GM10847 (cell line): ENCODE results near the gene TRMT11.

Experiments used
- POLR2A ChIP-seq: IDR thresholded peaks from 2 replicates; pipeline ENCODE4 v1.6.1; 2011; ENCODE audit not compliant: insufficient read length; ENCODE audit errors: extremely low read depth

TRMT11 gene

DNA sequence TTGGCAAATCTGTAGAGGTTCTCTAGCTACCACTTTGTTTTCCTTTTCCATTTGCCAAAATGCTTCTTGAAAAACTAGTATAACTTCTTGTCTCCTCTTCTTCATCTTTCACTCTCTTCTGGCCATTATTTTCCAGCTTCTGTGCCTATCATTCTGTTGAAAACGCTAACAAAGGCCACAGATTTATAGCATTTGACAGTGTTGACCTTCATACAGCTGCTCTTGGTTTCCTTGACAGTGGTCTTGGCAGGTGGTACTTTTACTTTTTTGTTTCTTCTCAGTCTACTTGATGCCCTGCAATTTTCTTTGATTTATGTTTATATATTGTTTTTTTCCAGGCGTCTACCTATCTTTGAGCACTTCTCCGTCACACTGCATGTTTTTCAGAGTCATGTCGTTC is 23.7 kb downstream of the TRMT11 start:
- TF ChIP-seq POLR2A = no peak

DNA sequence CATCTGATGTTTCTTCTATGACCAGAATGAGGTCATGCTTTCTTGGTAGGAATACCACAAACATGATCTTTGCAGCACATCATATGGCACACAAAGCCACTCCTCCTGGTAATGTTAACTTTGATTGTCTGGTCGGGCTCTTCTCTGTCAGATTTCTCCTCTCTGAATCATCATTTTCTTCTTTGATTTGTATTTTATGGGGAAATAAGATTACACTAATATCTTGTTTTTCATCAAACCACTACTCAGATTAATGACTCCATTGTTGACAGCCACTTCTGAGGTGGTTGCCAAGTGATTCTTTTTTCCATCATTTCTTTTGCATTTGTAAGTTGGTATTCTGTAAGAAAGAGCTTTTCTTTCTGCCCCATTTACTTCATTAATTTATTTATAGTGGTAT is 29.5 kb downstream of the TRMT11 start:
- no peak for TF ChIP-seq POLR2A

DNA sequence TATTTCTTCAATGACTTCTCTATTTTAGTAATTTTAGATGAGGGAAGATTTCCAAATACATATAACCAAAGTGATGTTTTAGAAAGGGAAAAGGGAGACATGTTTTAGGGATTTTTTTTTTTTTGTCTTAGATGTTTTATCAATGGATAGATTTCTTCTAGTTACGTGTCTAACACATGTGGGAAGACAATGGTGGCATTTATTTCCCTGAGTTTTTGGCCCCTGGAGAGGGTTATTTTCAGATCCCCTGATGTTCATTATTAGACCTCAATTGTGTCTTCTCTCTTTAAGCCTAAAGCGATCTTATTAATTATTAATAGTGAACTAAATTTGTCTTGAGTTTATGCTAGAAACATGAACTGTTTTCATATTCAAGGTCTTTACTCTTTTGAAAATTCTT is 30.3 kb downstream of the TRMT11 start:
- no peak for TF ChIP-seq POLR2A

DNA sequence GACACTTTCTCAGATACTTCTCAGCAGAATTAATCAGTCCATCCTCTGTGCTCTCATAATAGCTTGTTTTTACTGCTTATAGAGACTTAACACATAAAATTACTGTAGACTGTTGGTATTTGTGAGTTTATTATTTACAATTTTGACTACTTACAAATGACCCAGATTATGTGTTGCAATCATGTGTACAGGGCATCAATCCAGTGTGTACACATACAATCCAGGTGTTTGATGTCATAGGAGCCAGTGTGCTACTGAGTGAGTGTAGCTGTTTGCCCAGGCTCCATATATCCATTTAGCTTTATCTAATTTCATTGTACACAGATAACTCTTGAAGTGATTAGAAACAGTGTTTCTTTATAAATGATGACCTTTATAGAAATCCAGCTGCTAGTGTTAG is 31.3 kb downstream of the TRMT11 start:
- no peak for TF ChIP-seq POLR2A

DNA sequence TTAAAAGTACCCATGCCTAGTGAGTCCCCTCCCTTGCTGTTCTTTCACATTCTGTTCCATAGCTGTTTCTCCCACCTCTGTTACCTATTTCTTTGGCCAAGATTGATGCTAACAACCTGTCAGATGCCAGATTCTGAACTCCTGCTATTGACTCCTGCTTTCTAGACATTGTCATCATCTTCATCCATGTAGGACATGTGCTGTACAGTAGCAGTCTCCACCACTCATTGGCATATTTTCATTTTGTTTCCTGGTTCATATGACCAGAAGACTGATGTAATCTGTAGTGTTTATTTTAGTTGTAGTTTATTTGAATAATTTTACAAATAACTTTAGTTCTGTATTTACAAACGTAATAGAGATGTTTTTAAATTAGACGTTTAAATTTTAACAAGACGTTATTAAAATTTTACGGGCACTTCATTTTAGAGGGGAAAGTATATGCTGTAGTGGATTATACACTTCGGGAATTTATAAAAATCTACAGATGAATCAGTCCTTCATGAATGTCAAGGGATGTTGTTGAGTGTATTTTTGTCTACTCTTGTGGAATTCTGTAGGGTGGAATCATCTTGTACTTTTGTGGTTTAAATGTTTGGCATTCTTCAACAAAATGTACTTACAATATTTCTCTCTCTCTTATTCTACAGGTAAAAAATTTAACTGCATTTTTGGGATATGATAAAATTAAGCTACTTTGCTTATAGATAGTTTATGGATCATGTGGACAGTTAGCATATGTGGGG is 34.1 kb downstream of the TRMT11 start:
- TF ChIP-seq POLR2A = no peak

DNA sequence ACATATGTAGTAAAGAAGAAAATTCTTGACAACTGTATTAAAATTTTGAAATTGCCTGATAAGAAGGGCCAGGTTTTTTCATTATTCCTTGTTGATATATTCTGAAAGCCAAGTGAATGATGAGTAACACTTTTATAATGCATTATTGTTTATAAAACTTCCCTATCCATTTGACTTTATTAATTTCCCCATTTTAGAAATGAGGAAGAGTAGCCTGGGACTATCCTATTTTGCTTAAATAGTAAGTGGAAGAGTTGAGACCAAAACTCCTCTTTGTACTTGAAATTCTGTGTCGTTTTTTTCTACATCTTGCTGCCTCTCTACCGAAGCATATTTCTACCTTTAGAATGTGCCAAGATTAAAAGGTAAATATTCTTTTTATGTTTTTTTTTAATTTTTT is 39.7 kb downstream of the TRMT11 start:
- TF ChIP-seq POLR2A = no peak

DNA sequence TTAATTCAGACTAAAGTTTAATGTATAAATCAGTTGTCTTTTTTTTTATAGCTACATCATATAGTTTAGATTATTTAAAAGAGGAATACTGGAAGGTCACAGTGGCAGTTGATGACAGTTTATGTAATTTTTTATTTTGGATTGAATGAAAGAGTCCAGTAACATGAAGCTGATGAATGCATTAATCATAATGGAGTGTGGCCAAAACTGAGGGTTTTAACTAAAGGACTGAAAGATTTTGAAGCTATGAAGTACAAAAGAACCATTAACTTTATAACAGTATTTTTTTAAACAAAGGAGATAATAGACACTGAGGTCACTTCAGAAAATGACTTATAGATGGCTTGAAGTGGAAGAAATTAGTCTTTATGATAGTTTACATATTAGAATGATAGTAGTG is 41.3 kb downstream of the TRMT11 start:
- no peak for TF ChIP-seq POLR2A

DNA sequence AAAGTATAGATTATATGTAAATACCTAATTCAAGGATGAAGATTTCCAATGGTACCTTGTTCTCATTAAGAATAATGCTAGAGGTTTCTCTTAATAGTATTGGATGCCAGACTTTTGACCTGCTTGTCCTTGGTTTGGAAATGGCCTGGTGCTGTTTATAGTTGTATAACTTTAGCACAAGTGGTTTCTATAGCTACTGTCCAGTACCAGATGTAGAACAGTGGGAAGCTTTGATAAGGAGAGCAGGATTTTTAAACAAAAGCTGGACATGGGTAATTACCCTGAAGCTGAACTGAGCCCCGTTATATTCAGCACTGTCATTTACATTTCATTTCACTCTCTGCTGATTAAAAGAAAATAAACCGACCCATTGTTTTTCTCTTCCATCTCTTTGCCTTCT is 43.7 kb downstream of the TRMT11 start:
- no peak for TF ChIP-seq POLR2A

DNA sequence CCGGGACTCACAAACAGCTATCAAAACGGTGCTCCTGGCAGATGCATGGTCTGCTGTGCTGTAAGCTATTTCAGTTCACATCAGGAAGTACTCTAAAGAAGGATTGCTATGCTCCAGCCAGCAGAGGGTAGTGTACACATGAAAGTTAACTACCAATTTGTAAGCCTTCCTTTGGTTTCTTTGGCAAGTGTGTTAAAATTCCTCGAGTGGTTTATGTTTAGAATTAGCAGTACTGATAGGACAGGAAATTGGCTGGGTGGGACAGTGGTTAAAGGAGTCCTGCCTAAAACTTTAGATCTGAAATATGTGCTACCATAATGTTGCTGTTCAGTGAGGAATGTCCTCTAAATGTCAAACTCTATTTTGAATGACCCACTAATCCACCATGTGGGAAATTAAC is 47.4 kb downstream of the TRMT11 start:
- no peak for TF ChIP-seq POLR2A

DNA sequence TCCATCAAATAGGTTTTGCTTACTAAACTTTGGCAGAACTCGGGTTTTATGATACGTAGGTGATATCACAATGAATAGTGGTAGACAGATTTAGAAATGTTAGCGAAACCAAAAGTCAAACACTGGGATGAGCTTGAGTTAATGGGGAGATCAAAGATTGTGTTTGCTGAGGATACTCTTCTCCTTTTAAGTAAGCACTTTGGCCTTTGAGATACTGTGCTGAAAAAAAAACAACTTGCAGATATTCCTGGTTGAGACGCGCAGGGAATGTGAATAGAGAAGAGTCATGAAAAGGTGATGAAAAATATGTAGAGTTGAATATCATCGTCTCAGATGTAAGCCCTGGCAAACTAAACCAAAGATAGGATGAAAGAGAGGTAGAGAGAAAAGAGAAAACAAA is 48.3 kb downstream of the TRMT11 start:
- TF ChIP-seq POLR2A = no peak

DNA sequence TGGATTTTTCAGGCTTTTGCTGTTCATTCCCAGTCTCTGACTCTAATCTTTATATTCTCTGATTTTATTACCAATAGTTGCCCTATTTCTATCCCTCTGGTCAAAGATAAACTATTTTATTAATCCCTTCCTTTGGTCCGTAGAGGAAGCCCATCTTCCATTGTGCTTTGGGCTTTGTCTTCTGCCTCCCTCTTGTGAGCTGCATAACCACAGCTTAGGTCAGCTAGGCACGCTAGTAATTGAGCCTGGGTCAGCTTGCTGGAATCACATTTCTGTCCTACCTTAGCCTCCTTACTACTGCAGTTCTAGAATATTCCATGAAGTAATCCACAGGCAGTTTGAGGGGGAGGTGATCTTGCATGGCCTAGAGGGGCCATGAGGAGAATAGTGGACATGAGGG is 49.4 kb downstream of the TRMT11 start:
- TF ChIP-seq POLR2A = no peak

DNA sequence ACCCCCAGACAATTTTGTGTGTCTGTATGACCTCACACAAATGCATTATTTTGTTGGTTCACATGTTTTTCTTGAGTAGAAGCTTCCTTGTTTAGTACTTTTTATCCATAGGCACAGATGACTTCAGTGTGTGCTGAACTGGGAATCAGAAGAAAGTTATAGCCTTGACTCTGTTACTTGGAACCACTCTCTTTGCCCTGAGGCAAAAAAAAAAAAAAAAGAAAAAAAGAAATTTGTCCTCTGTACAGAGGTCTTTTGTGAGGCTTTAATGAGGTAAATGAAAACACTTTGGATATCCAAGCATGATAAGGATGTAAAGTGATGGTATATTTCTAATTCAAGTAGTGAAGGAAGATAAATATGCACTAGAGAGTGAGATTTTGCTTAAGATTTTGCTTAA is 51.9 kb downstream of the TRMT11 start:
- TF ChIP-seq POLR2A = no peak

DNA sequence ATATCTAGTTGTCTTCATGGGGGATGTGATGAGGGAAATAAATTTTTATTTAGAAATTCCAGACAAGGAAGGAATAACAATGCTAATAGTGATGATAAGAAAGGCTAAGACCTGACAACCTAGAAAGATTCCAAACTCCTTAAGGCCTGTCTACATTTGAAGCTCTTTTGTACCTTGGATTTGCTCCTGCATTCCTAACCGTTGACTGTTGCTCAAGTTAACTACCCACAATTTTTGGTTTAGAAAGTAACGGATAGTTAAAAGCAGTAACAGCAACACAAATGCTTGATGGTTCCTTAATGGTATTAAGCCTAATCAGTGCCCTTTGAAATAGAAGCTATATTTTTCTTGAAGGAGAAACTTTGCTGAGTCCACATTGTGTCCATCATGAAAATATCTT is 52.9 kb downstream of the TRMT11 start:
- TF ChIP-seq POLR2A = no peak

DNA sequence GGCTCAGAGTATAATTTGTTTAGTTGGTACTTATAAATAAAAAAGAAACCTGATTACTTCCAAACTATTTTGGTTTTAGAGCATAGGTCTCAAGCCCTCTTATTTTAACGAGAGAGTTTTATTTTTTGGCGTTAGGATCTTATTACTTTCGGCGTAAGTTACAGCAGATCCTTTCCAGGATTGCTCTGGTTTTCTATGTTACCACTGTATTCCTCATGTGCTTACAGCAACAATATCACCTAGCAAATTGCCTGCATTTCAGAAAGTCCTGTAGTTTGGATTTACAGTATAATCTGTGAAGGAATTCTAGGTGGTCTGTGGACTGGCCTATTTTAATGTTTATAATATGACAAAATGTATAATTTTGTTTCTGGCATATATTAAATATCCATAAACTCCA is 54.1 kb downstream of the TRMT11 start:
- TF ChIP-seq POLR2A = no peak

DNA sequence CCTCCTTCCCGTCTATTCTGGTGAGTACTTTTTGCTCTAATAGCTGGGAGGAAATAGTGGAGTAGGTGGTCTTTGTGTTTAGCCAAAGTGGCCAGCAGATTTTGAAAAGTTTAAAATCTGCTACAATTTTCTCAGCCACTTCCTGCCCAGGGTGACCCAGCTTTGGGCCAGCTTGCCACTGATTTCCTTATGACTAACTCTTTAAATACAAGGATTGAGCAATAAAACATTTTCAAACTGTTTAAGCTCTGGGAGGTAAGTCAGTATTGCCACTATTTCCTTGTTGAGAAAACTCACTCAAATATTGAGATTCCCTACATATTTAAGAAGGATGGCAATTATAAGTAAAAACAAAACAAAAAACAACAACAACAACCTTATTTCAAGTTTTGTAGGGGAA is 54.5 kb downstream of the TRMT11 start:
- no peak for TF ChIP-seq POLR2A

DNA sequence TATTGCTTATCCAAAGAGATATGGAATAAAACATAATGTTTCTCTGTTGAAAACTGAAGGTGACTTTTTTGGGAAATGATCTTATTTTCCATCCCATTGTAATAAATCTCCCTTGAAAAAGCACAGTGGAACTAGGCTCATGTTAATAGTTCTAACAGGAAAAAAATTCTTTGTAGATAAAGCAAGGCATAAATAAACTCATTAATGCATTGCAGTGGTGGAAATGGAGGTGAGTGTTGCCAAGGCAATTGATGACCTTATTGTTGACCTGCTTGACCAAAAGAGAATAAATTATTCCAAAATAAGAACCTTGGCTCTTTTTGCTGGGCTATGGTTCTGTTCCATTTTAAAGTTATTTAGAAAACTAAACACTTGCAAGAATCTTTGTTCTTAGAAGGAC is 55.2 kb downstream of the TRMT11 start:
- no peak for TF ChIP-seq POLR2A

DNA sequence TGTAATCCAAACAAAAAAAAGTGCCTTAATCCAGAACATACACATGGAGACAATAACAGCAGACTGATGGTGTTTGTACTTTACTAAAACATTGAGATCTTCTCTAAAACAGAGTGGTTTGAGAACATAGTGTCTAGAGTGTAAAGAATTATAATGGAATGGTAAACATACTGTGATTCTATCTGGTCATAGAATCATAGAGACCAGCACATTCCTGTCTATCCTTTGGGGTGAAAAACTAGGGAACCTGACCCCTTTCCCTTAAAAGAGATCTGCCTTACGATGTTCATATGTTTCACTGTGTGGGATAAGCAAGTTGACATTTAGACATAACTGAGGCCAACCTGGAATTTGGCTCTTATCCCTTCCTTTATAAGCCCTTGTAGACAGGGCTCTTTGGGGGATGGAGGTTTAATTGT is 55.7 kb downstream of the TRMT11 start:
- no peak for TF ChIP-seq POLR2A
